HepG2 (cell line): Measurements from ENCODE around the gene CLDN15. TPM values are rescaled to one million over a fixed set of nuclear protein-coding genes. Genes with fewer than 3 reads are reported as not detected.

Source experiments
- ATAC-seq: fragments of 200-7000 bp; cut with Tn5 transposase; 3 replicates; pipeline ENCODE4 v1.9.1; 2020; ENCODE audit warnings: mild to moderate bottlenecking, moderate library complexity
- BruUV-seq: library from RNA; stranded (reverse); fragments of 400-500 nt; replicated peaks from 2 replicates; lab custom pipeline; 2021; lab: Mats Ljungman, UMichigan
- CTCF ChIA-PET: fragments of 300-600 bp; formaldehyde crosslinking; extraction: SDS; loops from one replicate; lab custom pipeline; 2021; ENCODE audit warnings: low total read pairs, inconsistent platforms, low intra/inter-chr PET ratio; lab: Yijun Ruan, JAX
- POLR2A ChIA-PET: fragments of 350-600 bp; sonication (Branson Sonifier 250); formaldehyde crosslinking; loops from one replicate; lab custom pipeline; 2020; ENCODE audit warnings: antibody characterized with exemption, inconsistent platforms; lab: Yijun Ruan, JAX
- DNase-seq: peaks from one replicate; pipeline ENCODE4 v3.0.0-alpha.2; 2015; ENCODE audit warnings: low spot score
- FAIRE-seq: peaks from 3 replicates; lab custom pipeline; 2011; peaks lifted over from hg19 to GRCh38; lab: Jason Lieb, UNC
- H2AFZ ChIP-seq: one replicate; pipeline ENCODE4 v1.6.1; 2011; ENCODE audit warnings: low read length, inconsistent platforms
- H3K27ac ChIP-seq: fragments of 300-600 bp; 3 replicates; pipeline ENCODE4 v1.8.0; 2011; ENCODE audit warnings: mixed run types, mild to moderate bottlenecking, mixed read lengths, low read length, inconsistent platforms; ENCODE audit not compliant: insufficient read depth; ENCODE audit errors: extremely low read length
- H3K27me3 ChIP-seq, 2 experiments: fragments of 200-600 bp in 1 of 2; 2 replicates in 1 of 2; 3 replicates in 1 of 2; pipeline versions ENCODE4 v1.6.0 to v1.8.0; 2011; ENCODE audit warnings: low read length in 2 of 2, mild to moderate bottlenecking in 2 of 2, moderate library complexity in 2 of 2, inconsistent platforms in 1 of 2; ENCODE audit not compliant: insufficient read depth in 2 of 2, control insufficient read depth in 1 of 2
- H3K36me3 ChIP-seq, 2 experiments: fragments of 200-600 bp in 1 of 2; replicated peaks in 1 of 2; 2 replicates in 1 of 2; 3 replicates in 1 of 2; pipeline versions ENCODE4 v1.5.1 to v1.8.0; 2011; ENCODE audit warnings: low read length in 2 of 2, inconsistent platforms in 1 of 2; ENCODE audit not compliant: insufficient read depth in 2 of 2, control insufficient read depth in 1 of 2
- H3K4me1 ChIP-seq: 2 replicates; pipeline ENCODE4 v1.5.1; 2012; ENCODE audit warnings: low read length, inconsistent platforms; ENCODE audit not compliant: insufficient read depth
- H3K4me2 ChIP-seq: 2 replicates; pipeline ENCODE4 v1.6.0; 2011; ENCODE audit warnings: low read depth, low read length, inconsistent platforms
- H3K4me3 ChIP-seq, 3 experiments: fragments of 200-600 bp in 1 of 3; sonication (generic), shearing (Covaris generic) in 1 of 3; replicated peaks in 1 of 3; 2 replicates each; pipeline ENCODE4 v1.5.1; 2011 to 2016; ENCODE audit warnings: low read length in 3 of 3, inconsistent platforms in 2 of 3, low read depth in 2 of 3, mild to moderate bottlenecking in 2 of 3, control low read depth in 1 of 3, mixed read lengths in 1 of 3; ENCODE audit not compliant: insufficient read depth in 1 of 3
- H3K79me2 ChIP-seq: one replicate; pipeline ENCODE4 v1.6.1; 2011; ENCODE audit warnings: low read length, inconsistent platforms; ENCODE audit not compliant: insufficient read depth
- H3K9ac ChIP-seq: 2 replicates; pipeline ENCODE4 v1.6.0; 2011; ENCODE audit warnings: mild to moderate bottlenecking, low read depth, low read length, inconsistent platforms; ENCODE audit not compliant: insufficient read depth
- H3K9me3 ChIP-seq: 2 replicates; pipeline ENCODE4 v1.5.1; 2012; ENCODE audit warnings: mild to moderate bottlenecking, low read length
- H4K20me1 ChIP-seq: 2 replicates; pipeline ENCODE4 v1.6.0; 2011; ENCODE audit warnings: inconsistent platforms, mild to moderate bottlenecking, low read length, moderate library complexity; ENCODE audit not compliant: insufficient read depth
- AGO1 ChIP-seq: fragments of 200-400 bp; formaldehyde crosslinking; IDR thresholded peaks from 2 replicates; pipeline ENCODE4 v1.6.1; 2017; ENCODE audit warnings: mild to moderate bottlenecking, low read depth, low read length, moderate library complexity; ENCODE audit not compliant: poor library complexity, severe bottlenecking
- AGO2 ChIP-seq: fragments of 200-400 bp; formaldehyde crosslinking; optimal IDR thresholded peaks from 2 replicates; pipeline ENCODE3; 2017; ENCODE audit warnings: mild to moderate bottlenecking, low read depth, low read length, moderate library complexity
- ZBTB44 ChIP-seq: sonication (generic); formaldehyde crosslinking; IDR thresholded peaks from 2 replicates; pipeline ENCODE4 v1.4.0; 2020; ENCODE audit warnings: missing genetic modification reagents
- ZNF501 ChIP-seq: sonication (generic); formaldehyde crosslinking; IDR thresholded peaks from 2 replicates; pipeline ENCODE4 v1.5.1; 2020; ENCODE audit warnings: mild to moderate bottlenecking, moderate library complexity, missing genetic modification reagents
- ZNF691 ChIP-seq: sonication (generic); formaldehyde crosslinking; IDR thresholded peaks from 2 replicates; pipeline ENCODE4 v1.4.0; 2020; ENCODE audit warnings: missing genetic modification reagents, low read depth, mild to moderate bottlenecking, borderline replicate concordance
- ZNF878 ChIP-seq: sonication (generic); formaldehyde crosslinking; IDR thresholded peaks from 2 replicates; pipeline ENCODE4 v1.8.1; 2023; ENCODE audit warnings: mild to moderate bottlenecking, missing genetic modification reagents, moderate library complexity
- ZSCAN20 ChIP-seq: sonication (generic); formaldehyde crosslinking; IDR thresholded peaks from 2 replicates; pipeline ENCODE4 v1.4.0; 2020; ENCODE audit warnings: missing genetic modification reagents, mild to moderate bottlenecking, borderline replicate concordance
- WGBS: methylation state at CpG from one replicate; pipeline ENCODE4 v1.1.6; 2017; ENCODE audit warnings: low lambda C conversion rate; 5-methylcytosine and 5-hydroxymethylcytosine counted together
- in situ Hi-C: cut with HindIII; loops from 2 replicates; pipeline ENCODE4 v1.10.0; 2017; ENCODE audit warnings: low pct_unique_long_range_greater_than_20kb; ENCODE audit not compliant: extremely low pct_ligation_motif_present
- intact Hi-C: fragments of 100-400 bp; cut with micrococcal nuclease; formaldehyde crosslinking; loops from one replicate; pipeline ENCODE4 v1.10.0; 2022; ENCODE audit not compliant: unreplicated experiment
- polyA plus RNA-seq, 8 experiments: library from polyadenylated mRNA; depleted of rRNA in 3 of 8; stranded (reverse) in 7 of 8; unstranded in 1 of 8; fragments of >200 nt; fragmentation: Illumina TruSeq in 4 of 8; extraction: Trizol in 4 of 8; gene quantifications; 2 replicates each; pipeline versions ENCODE4 v1.2.1 to v1.2.3, GENCODE V29; 2011 to 2016; ENCODE audit warnings: low read depth in 4 of 8, missing spikeins in 1 of 8, mixed read lengths in 1 of 8; ENCODE audit not compliant: insufficient read depth in 1 of 8
- total RNA-seq, 5 experiments: library from RNA; depleted of rRNA; stranded (reverse); fragments of >200 nt; fragmentation: Illumina TruSeq; extraction: Trizol; gene quantifications; 2 replicates each; pipeline ENCODE4 v1.2.3, GENCODE V29; 2016; ENCODE audit warnings: low read depth in 1 of 5

The CLDN15 gene
- total and polyA plus RNA-seq, 2 of the 13 experiments (the other 11 are each of a cell fraction or from before 2014, with no cell fraction given), result 7.1 to 17.8 TPM

DNA sequence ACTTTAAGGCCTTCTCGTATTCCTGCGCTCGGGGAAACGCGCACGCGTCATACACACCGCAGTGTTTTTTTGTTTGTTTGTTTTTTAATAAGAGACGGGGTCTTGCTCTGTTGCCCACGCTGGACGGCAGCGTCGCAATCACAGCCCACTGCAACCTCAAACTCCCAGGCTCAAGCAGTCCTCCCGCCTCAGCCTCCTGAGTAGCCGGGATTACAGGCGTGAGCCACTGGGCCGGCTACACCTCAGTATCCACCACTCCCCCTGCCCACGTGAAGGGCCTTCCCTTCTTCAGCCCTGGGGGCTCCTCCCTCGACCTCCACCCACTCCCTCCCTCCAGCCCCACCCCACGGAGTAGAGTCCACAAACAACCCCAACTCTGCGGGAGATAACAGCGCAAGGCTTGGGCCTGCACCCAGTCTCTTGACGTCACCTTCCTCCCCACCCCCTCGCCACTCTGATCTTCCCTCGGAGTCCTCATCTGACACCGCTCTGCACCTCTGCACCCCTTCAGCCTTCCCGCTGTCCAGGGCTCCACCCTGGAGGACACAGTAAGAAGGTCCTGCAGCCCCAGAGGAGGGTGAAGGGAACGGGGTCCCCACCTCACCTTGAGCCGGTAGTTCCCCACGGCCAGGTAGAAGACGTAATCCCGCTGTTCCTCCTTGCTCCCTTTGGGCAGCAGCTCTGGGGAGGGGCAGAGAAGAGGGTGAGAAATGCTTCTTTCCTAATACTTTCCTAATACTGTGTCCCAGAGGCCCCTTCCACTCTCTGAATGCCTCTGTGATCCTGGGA lies 2.8 kb upstream of the CLDN15 start (continued):
- TF ChIP-seq AGO1 (no peak), ZNF691 (CRISPR knock-in tag) (no peak), ZSCAN20 (CRISPR knock-in tag) (no peak), ZBTB44 (CRISPR knock-in tag) (no peak), ZNF501 (CRISPR knock-in tag) (no peak)

DNA sequence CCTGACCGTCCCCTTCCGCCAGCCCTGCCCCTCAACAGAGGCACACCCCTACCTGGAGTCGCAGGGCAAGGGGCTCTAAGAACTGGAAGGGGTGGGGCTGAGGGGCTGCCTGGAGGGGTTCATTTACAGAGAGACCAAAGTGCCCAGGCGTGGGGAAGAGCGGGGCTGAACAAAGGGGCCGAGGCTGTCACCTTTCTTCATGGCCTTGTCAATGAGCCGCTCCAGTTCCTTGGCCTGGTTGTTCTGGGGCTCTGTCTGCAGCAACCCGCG lies 2.3 kb upstream of the CLDN15 start:
- ATAC-seq, result no peak
- intact Hi-C loops, result no loop called here
- CTCF ChIA-PET, result no interaction called here
- Histone ChIP-seq H2AFZ (no peak overlapping the region), H3K4me3 (no peak overlapping the region), H3K4me1 (peaks cover 59% of the 10 kb centered on the region), H3K27ac (no peak overlapping the region), H3K9ac (no peak overlapping the region), H3K79me2 (peaks cover 16% of the 10 kb centered on the region), H3K27me3 (no peaks in the 10 kb centered on the region), H3K9me3 (no peaks in the 10 kb centered on the region), H4K20me1 (no peaks in the 10 kb centered on the region), H3K4me2 (no peak overlapping the region), H3K36me3 (peaks cover 8 to 20% of the 10 kb centered on the region in 2 experiments; a peak in 4 of 5 replicates)
- WGBS, result 97% methylated on average over 6 of the region's 9 CpGs
- no peak for DNase-seq
- in situ Hi-C loops, result no loop called here
- POLR2A ChIA-PET, result no interaction called here
- no TSS peak for BruUV-seq
- TF ChIP-seq ZNF878 (CRISPR knock-in tag), result no peak
- peak; percentile 2 for TF ChIP-seq AGO2
- no peak for FAIRE-seq
